CD14-positive monocyte (primary cell): ENCODE measurements around the gene RDH13. TPM values are rescaled to one million over a fixed set of nuclear protein-coding genes. Genes with fewer than 3 reads are reported as not detected.

Experiments
- DNase-seq, 3 donors: peaks; one replicate each; pipeline ENCODE4 v3.0.0-alpha.2; 2011 to 2022
- H2AFZ ChIP-seq: 2 replicates; pipeline ENCODE4 v1.6.0; 2012; ENCODE audit warnings: mild to moderate bottlenecking, low read depth, low read length, inconsistent platforms; ENCODE audit not compliant: insufficient read depth, poor library complexity, severe bottlenecking
- H3K27ac ChIP-seq, 2 donors: 1 replicate in 1 of 2; 2 replicates in 1 of 2; pipeline ENCODE4 v1.5.1; 2012 to 2013; ENCODE audit warnings: low read length in 2 of 2, control low read depth in 1 of 2, inconsistent platforms in 1 of 2, low read depth in 1 of 2, mild to moderate bottlenecking in 1 of 2
- H3K27me3 ChIP-seq, 2 donors: one replicate each; pipeline versions ENCODE4 v1.6.0 to v1.6.1; 2011 to 2013; ENCODE audit warnings: low read length in 2 of 2; ENCODE audit not compliant: control insufficient read depth in 2 of 2, insufficient read depth in 2 of 2
- H3K36me3 ChIP-seq, 2 donors: replicated peaks in 1 of 2; 1 replicate in 1 of 2; 2 replicates in 1 of 2; pipeline versions ENCODE4 v1.5.1 to v1.6.1; 2012 to 2013; ENCODE audit warnings: low read length in 2 of 2, control low read depth in 1 of 2, inconsistent platforms in 1 of 2, mild to moderate bottlenecking in 1 of 2; ENCODE audit not compliant: insufficient read depth in 2 of 2, control insufficient read depth in 1 of 2
- H3K4me1 ChIP-seq, 2 donors: 1 replicate in 1 of 2; 2 replicates in 1 of 2; pipeline versions ENCODE4 v1.5.1 to v1.6.1; 2012 to 2013; ENCODE audit warnings: low read length in 2 of 2, control low read depth in 1 of 2, inconsistent platforms in 1 of 2, mild to moderate bottlenecking in 1 of 2, moderate library complexity in 1 of 2; ENCODE audit not compliant: insufficient read depth in 2 of 2, control insufficient read depth in 1 of 2
- H3K4me2 ChIP-seq: replicated peaks from 2 replicates; pipeline ENCODE3; 2012; ENCODE audit warnings: low read length, moderate library complexity, mild to moderate bottlenecking; ENCODE audit not compliant: poor library complexity, severe bottlenecking; ENCODE audit errors: extremely low read depth
- H3K4me3 ChIP-seq, 3 experiments: fragments of 200-600 bp in 1 of 3; sonication (generic) in 1 of 3; replicated peaks in 1 of 3; 1 replicate in 2 of 3; 2 replicates in 1 of 3; pipeline ENCODE4 v1.5.1; 2011 to 2013; ENCODE audit warnings: low read length in 3 of 3, mild to moderate bottlenecking in 3 of 3, control low read depth in 2 of 3, low read depth in 2 of 3, inconsistent platforms in 1 of 3, moderate library complexity in 1 of 3
- H3K79me2 ChIP-seq: 2 replicates; pipeline ENCODE4 v1.6.0; 2012; ENCODE audit warnings: mild to moderate bottlenecking, control low read depth, inconsistent platforms, low read length, moderate library complexity; ENCODE audit not compliant: insufficient read depth
- H3K9ac ChIP-seq: 2 replicates; pipeline ENCODE4 v1.6.0; 2017; ENCODE audit warnings: low read length, mild to moderate bottlenecking; ENCODE audit not compliant: insufficient read depth, poor library complexity, severe bottlenecking
- H3K9me3 ChIP-seq, 2 donors: replicated peaks in 1 of 2; 1 replicate in 1 of 2; 2 replicates in 1 of 2; pipeline versions ENCODE4 v1.5.1 to v1.6.1; 2012 to 2013; ENCODE audit warnings: low read length in 2 of 2, control low read depth in 1 of 2; ENCODE audit not compliant: control insufficient read depth in 1 of 2, insufficient read depth in 1 of 2
- H4K20me1 ChIP-seq: 2 replicates; pipeline ENCODE4 v1.6.0; 2012; ENCODE audit warnings: mild to moderate bottlenecking, low read length, control low read depth, moderate library complexity; ENCODE audit not compliant: insufficient read depth
- H3K27ac Mint-ChIP-seq, 7 donors: one replicate each; pipeline ENCODE4 v1.8.0; 2020; ENCODE audit warnings: mild to moderate bottlenecking in 7 of 7, mixed read lengths in 7 of 7, moderate library complexity in 6 of 7, inconsistent platforms in 2 of 7
- H3K27me3 Mint-ChIP-seq, 3 donors: one replicate each; pipeline ENCODE4 v1.8.0; 2021 to 2022; ENCODE audit warnings: low read depth in 3 of 3, mild to moderate bottlenecking in 3 of 3, mixed read lengths in 3 of 3, moderate library complexity in 3 of 3, inconsistent platforms in 1 of 3
- H3K36me3 Mint-ChIP-seq, 2 donors: one replicate each; pipeline ENCODE4 v1.8.0; 2020; ENCODE audit warnings: mixed read lengths in 2 of 2, inconsistent platforms in 1 of 2, mild to moderate bottlenecking in 1 of 2
- H3K4me1 Mint-ChIP-seq: one replicate; pipeline ENCODE4 v1.8.0; 2020; ENCODE audit warnings: mild to moderate bottlenecking, mixed read lengths
- H3K4me3 Mint-ChIP-seq, 2 donors: one replicate each; pipeline ENCODE4 v1.8.0; 2020; ENCODE audit warnings: mild to moderate bottlenecking in 2 of 2, mixed read lengths in 2 of 2, moderate library complexity in 1 of 2
- H3K9me3 Mint-ChIP-seq, 7 donors: one replicate each; pipeline ENCODE4 v1.8.0; 2020 to 2022; ENCODE audit warnings: mixed read lengths in 7 of 7, mild to moderate bottlenecking in 6 of 7, moderate library complexity in 6 of 7, inconsistent platforms in 2 of 7
- CTCF ChIP-seq: fragments of 200-600 bp; IDR thresholded peaks from one replicate; pipeline ENCODE4 v1.8.0; 2022; ENCODE audit warnings: antibody characterized with exemption, mild to moderate bottlenecking
- WGBS: methylation state at CpG from one replicate; pipeline ENCODE4 v1.1.5; 2013; ENCODE audit warnings: missing lambda C conversion rate; ENCODE audit not compliant: insufficient coverage; 5-methylcytosine and 5-hydroxymethylcytosine counted together
- intact Hi-C, 2 donors: fragments of 100-400 bp; cut with micrococcal nuclease; formaldehyde crosslinking; loops; one replicate each; pipeline versions ENCODE4 v1.15.0 to v1.15.1; 2023
- polyA plus RNA-seq, 3 donors: library from polyadenylated mRNA; depleted of rRNA in 1 of 3; unstranded in 2 of 3; stranded (reverse) in 1 of 3; fragments of 300-500 nt in 2 of 3; fragments of >200 nt in 1 of 3; fragmentation: Illumina TruSeq in 2 of 3; gene quantifications; 1 replicate in 2 of 3; 2 replicates in 1 of 3; pipeline ENCODE4 v1.2.3, GENCODE V29; 2012 to 2021

The RDH13 gene
- polyA plus RNA-seq, 3 donors: 1.6 to 4.0 (median 2.3) TPM

DNA sequence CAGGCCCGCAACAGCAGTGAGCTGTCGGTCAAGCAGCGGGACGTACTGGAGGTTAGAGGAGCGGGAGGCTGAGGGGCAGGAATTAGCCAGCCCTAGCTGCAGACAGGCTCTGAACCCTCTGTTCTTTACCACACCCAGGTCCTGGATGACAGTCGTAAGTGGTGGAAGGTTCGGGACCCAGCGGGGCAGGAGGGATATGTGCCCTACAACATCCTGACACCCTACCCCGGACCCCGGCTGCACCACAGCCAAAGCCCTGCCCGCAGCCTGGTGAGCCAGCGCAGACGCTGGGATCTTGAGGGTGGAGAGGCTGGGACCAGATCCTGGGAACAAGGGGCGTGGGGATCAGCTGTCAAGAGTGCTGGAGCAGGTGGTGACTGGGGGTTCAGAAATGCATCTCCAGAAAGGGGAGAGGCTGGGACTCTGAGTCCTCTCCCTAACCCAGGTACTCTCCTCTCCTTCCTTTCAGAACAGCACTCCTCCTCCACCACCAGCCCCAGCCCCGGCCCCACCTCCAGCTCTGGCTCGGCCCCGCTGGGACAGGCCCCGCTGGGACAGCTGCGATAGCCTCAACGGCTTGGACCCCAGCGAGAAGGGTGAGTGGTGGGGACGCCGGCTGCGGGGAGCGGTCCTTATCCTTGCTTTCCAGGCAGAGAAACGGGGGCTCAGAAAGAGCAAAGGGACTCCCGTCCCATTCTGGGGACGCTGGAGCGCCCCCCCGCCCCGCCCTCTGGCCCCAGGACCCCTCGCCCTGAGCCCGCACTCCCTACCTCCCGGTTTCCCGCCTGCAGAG lies 23.2 kb upstream of the RDH13 start:
- H3K9me3 Mint-ChIP-seq: peaks cover 4 to 29% (median 26%) of the 10 kb centered on the region in 7 donors
- Histone ChIP-seq H3K4me1 (peaks cover 35 to 36% of the 10 kb centered on the region in 2 donors), H3K4me3 (no peak overlapping the region), H3K36me3 (peaks cover 6 to 19% of the 10 kb centered on the region in 2 donors), H3K9ac (no peak overlapping the region), H3K27ac (no peak overlapping the region), H3K4me2 (no peak overlapping the region), H3K79me2 (no peaks in the 10 kb centered on the region), H3K27me3 (peaks cover 31 to 70% of the 10 kb centered on the region in 2 donors), H2AFZ (no peak overlapping the region), H3K9me3 (peaks cover 7 to 20% of the 10 kb centered on the region in 2 donors), H4K20me1 (peaks cover 53% of the 10 kb centered on the region)
- H3K27ac Mint-ChIP-seq: no peak overlapping the region
- H3K36me3 Mint-ChIP-seq: peaks cover 40 to 41% of the 10 kb centered on the region in 2 donors
- H3K4me3 Mint-ChIP-seq: peak overlapping the region in 1 of 2 donors; percentile 59
- no peak for TF ChIP-seq CTCF
- no peak for DNase-seq
- peaks cover 39% of the 10 kb centered on the region for H3K4me1 Mint-ChIP-seq
- 27% methylated on average over 16 of the region's 35 CpGs for WGBS
- H3K27me3 Mint-ChIP-seq: peaks cover 65 to 81% (median 75%) of the 10 kb centered on the region in 3 donors
- intact Hi-C loops: loop anchor here in 1 of 2 donors (10.0 kb wide), 1 partner anchor 79 kb away; the partner anchor contains the start of gene DNAAF3

DNA sequence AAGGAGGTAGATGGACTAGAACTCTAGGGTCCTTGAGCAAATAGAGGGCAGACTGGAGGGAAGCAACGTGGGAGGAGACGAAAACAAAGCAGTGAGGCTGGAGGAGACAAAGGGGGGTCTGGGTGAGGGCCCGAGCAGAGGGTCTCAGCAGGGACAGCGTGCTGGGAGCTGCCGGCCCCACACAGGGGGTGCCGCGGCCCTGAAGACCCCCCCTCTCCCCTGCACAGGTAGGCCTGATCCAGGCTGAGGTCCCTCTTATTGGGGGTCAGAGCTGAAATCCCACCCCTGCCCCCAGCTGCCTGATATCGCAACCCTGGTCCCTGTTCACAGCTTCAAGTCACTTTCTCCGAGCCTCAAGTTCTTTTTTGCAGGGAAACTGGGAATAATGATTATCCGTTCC lies 21.5 kb upstream of the RDH13 start:
- intact Hi-C loops: loop anchor here in 1 of 2 donors (10.0 kb wide), 1 partner anchor 80 kb away; the partner anchor contains the start of gene DNAAF3
- Histone ChIP-seq H3K4me3 (no peak overlapping the region), H4K20me1 (peaks cover 46% of the 10 kb centered on the region), H3K79me2 (no peaks in the 10 kb centered on the region), H3K9me3 (peaks cover 9 to 20% of the 10 kb centered on the region in 2 donors), H3K4me1 (peaks cover 52 to 53% of the 10 kb centered on the region in 2 donors), H3K27me3 (peaks cover 31 to 84% of the 10 kb centered on the region in 2 donors), H3K36me3 (peaks cover 0 to 2% of the 10 kb centered on the region in 2 donors), H2AFZ (no peak overlapping the region), H3K4me2 (no peak overlapping the region), H3K27ac (no peak overlapping the region), H3K9ac (no peak overlapping the region)
- Mint-ChIP-seq H3K9me3 (peaks cover 10 to 39% (median 31%) of the 10 kb centered on the region in 7 donors), H3K36me3 (peaks cover 22 to 27% of the 10 kb centered on the region in 2 donors), H3K4me1 (peaks cover 50% of the 10 kb centered on the region), H3K27ac (no peak overlapping the region), H3K4me3 (peak overlapping the region in 1 of 2 donors; percentile 77), H3K27me3 (peaks cover 75 to 97% (median 88%) of the 10 kb centered on the region in 3 donors)
- TF ChIP-seq CTCF: no peak
- DNase-seq: no peak
- WGBS: 87% methylated on average over 7 of the region's 10 CpGs
